HG03039 (cell line): ENCODE results near the gene DEPDC5.
A peak's percentile ranks its signal among the peaks of the same experiment; 100 is the strongest.

Source experiments
- ATAC-seq: cut with Tn5 transposase; IDR thresholded peaks from one replicate; pipeline ENCODE4 v1.9.1; 2021; ENCODE audit warnings: mild to moderate bottlenecking, moderate library complexity; ENCODE audit not compliant: unreplicated experiment

Gene DEPDC5

GRCh38 chr22:31920306-31920705 is 166.5 kb downstream of the DEPDC5 start:
- no peak for ATAC-seq

- no peak for ATAC-seq
Observed at GRCh38 chr22:31921106-31921505, 167.3 kb downstream of the DEPDC5 start.

- ATAC-seq = no peak
Observed at GRCh38 chr22:31922534-31922933, 168.7 kb downstream of the DEPDC5 start.

GRCh38 chr22:31923136-31923535 is 169.3 kb downstream of the DEPDC5 start:
- no peak for ATAC-seq

GRCh38 chr22:31923747-31924146 is 169.9 kb downstream of the DEPDC5 start:
- no peak for ATAC-seq

- ATAC-seq = no peak
Observed at GRCh38 chr22:31925056-31925455, 171.2 kb downstream of the DEPDC5 start.

GRCh38 chr22:31926024-31926423 is 172.2 kb downstream of the DEPDC5 start:
- no peak for ATAC-seq

GRCh38 chr22:31926969-31927368 is 173.2 kb downstream of the DEPDC5 start:
- no peak for ATAC-seq

GRCh38 chr22:31927562-31927961 is 173.7 kb downstream of the DEPDC5 start:
- ATAC-seq = no peak

- ATAC-seq = no peak
Observed at GRCh38 chr22:31929167-31929930, 175.5 kb downstream of the DEPDC5 start.

GRCh38 chr22:31932863-31933262 is 179.0 kb downstream of the DEPDC5 start:
- no peak for ATAC-seq

- ATAC-seq = no peak
Observed at GRCh38 chr22:31933406-31933805, 179.6 kb downstream of the DEPDC5 start.

- no peak for ATAC-seq
Observed at GRCh38 chr22:31933816-31934482, 180.1 kb downstream of the DEPDC5 start.

- ATAC-seq = no peak
Observed at GRCh38 chr22:31935961-31936635, 182.3 kb downstream of the DEPDC5 start.

GRCh38 chr22:31937341-31937740 is 183.5 kb downstream of the DEPDC5 start:
- ATAC-seq = no peak

GRCh38 chr22:31938296-31938695 is 184.5 kb downstream of the DEPDC5 start:
- no peak for ATAC-seq

GRCh38 chr22:31940506-31940905 is 186.7 kb downstream of the DEPDC5 start:
- no peak for ATAC-seq

- ATAC-seq = no peak
Observed at GRCh38 chr22:31942091-31942490, 188.3 kb downstream of the DEPDC5 start.

GRCh38 chr22:31943206-31943977 is 189.6 kb downstream of the DEPDC5 start:
- ATAC-seq = peak; percentile 2

GRCh38 chr22:31943978-31944699 is 190.3 kb downstream of the DEPDC5 start, which contains the start of gene YWHAH:
TSS of gene YWHAH (plus strand) at chr22:31944535. CDS start at chr22:31944734, 199 bp downstream.
- ATAC-seq = peak; percentile 74
